Right lobe of liver (tissue), 6 donors: Measurements from ENCODE around the gene MLLT1. TPM values are rescaled to one million over a fixed set of nuclear protein-coding genes. Genes with fewer than 3 reads are reported as not detected.

Experiments
- ATAC-seq, 4 donors: fragments of 200-7000 bp; cut with Tn5 transposase; one replicate each; pipeline ENCODE4 v1.9.1; 2020; ENCODE audit warnings: mild to moderate bottlenecking in 4 of 4, moderate library complexity in 4 of 4
- DNase-seq, 3 donors: peaks; one replicate each; pipeline ENCODE4 v3.0.0-alpha.2; 2020
- H3K27ac ChIP-seq, 3 donors: fragments of 200-600 bp; one replicate each; pipeline ENCODE4 v1.8.0; 2022
- H3K27me3 ChIP-seq, 2 donors: fragments of 200-600 bp; one replicate each; pipeline ENCODE4 v1.8.0; 2022
- H3K36me3 ChIP-seq, 4 donors: fragments of 200-600 bp; sonication (generic) in 1 of 4; one replicate each; pipeline versions ENCODE4 v1.5.1 to v1.8.0; 2017 to 2022; ENCODE audit warnings: control low read depth in 1 of 4
- H3K4me1 ChIP-seq, 4 donors: fragments of 200-600 bp; sonication (generic) in 1 of 4; one replicate each; pipeline versions ENCODE4 v1.5.1 to v1.8.0; 2017 to 2022; ENCODE audit warnings: control low read depth in 1 of 4
- H3K4me3 ChIP-seq, 3 donors: fragments of 200-600 bp; one replicate each; pipeline ENCODE4 v1.8.0; 2022
- H3K9me3 ChIP-seq, 4 donors: fragments of 200-600 bp; sonication (generic) in 1 of 4; one replicate each; pipeline versions ENCODE4 v1.5.1 to v1.8.0; 2017 to 2022; ENCODE audit warnings: control low read depth in 1 of 4
- POLR2A ChIP-seq: fragments of 450-650 bp; IDR thresholded peaks from one replicate; pipeline ENCODE4 v1.6.1; 2017; ENCODE audit warnings: antibody characterized with exemption, mild to moderate bottlenecking
- WGBS: methylation state at CpG from one replicate; pipeline ENCODE4 v1.1.6; 2018; ENCODE audit warnings: low coverage, low lambda C conversion rate; ENCODE audit not compliant: insufficient coverage; ENCODE audit errors: missing lambda C conversion rate; 5-methylcytosine and 5-hydroxymethylcytosine counted together
- intact Hi-C, 2 donors: fragments of 100-400 bp; cut with DNase I; formaldehyde crosslinking; loops; one replicate each; pipeline versions ENCODE4 v1.11.2 to v1.14.1; 2022
- total RNA-seq, 6 experiments: library from RNA; depleted of rRNA in 2 of 6; stranded (reverse); fragments of >200 nt in 2 of 6; fragmentation: NEBNext Ultra II Directional in 3 of 6; extraction: Animal tissue kit (Norgen Biotek cat#: 25700) in 3 of 6; gene quantifications; one replicate each; pipeline versions ENCODE4 v1.1.0 to v1.2.4, GENCODE V29; 2016 to 2023
- TF ChIP-seq, protein P1 (sequence below), 4 donors: fragments of 200-600 bp in 3 of 4; fragments of 450-650 bp in 1 of 4; IDR thresholded peaks; one replicate each; pipeline versions ENCODE4 v1.5.1 to v1.8.0; 2016 to 2022; ENCODE audit warnings: antibody characterized with exemption in 4 of 4, mild to moderate bottlenecking in 2 of 4
- donor health status: DM: no; HTN: yes; CAD: no.
- donor health status: DM: no; HTN: no; CAD: no.
- donor health status: DM: no; HTN: no; CAD: no.
- donor health status: DM: no; HTN: yes; CAD: no.
- donor health status: DM: no; HTN: yes; CAD: no.

MLLT1 gene
- total RNA-seq, 6 experiments from 2014 or later, result 11.3 to 24.3 (median 15.3) TPM

GRCh38 chr19:6219586-6220290, 60.0 kb downstream of the MLLT1 start:
- Histone ChIP-seq H3K36me3 (peaks cover 0 to 8% (median 5%) of the 10 kb centered on the region in 4 donors), H3K4me1 (peaks cover 0 to 18% (median 4%) of the 10 kb centered on the region in 4 donors), H3K27ac (no peak overlapping the region), H3K4me3 (no peak overlapping the region), H3K27me3 (no peaks in the 10 kb centered on the region), H3K9me3 (no peaks in the 10 kb centered on the region)
- ATAC-seq (no peak), DNase-seq (peak in 1 of 3 donors; percentile 33)
- intact Hi-C loops, result loop anchor here (5.0 to 10.0 kb wide), 2 partner anchors 45 to 78 kb away; no protein-coding TSS in a partner anchor
- TF ChIP-seq, protein P1, sequence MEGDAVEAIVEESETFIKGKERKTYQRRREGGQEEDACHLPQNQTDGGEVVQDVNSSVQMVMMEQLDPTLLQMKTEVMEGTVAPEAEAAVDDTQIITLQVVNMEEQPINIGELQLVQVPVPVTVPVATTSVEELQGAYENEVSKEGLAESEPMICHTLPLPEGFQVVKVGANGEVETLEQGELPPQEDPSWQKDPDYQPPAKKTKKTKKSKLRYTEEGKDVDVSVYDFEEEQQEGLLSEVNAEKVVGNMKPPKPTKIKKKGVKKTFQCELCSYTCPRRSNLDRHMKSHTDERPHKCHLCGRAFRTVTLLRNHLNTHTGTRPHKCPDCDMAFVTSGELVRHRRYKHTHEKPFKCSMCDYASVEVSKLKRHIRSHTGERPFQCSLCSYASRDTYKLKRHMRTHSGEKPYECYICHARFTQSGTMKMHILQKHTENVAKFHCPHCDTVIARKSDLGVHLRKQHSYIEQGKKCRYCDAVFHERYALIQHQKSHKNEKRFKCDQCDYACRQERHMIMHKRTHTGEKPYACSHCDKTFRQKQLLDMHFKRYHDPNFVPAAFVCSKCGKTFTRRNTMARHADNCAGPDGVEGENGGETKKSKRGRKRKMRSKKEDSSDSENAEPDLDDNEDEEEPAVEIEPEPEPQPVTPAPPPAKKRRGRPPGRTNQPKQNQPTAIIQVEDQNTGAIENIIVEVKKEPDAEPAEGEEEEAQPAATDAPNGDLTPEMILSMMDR (IDR thresholded peaks at IDR 0.05), result no peak
- TF ChIP-seq POLR2A, result no peak
- 23% methylated on average over 4 of the region's 24 CpGs for WGBS

DNA sequence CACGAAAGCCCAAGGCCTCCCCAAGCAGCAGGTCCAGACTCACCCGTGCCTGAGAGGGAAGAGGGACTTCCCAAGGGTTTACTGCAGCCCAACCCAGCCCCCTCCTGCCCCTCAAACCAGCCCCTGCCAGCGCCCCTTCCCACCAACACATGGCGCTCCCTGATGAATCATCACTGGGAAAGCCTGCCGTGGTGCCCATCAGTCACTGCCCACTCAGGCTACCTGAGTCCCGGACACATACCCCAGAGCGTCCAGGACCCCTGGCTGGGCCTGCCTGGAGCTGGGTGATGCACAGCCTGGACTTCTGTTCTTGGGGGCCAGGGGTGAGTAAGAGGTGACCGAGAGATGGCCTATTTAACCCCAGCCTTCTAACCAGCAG, 60.6 kb downstream of the MLLT1 start:
- peaks cover 0 to 18% (median 4%) of the 10 kb centered on the region in 4 donors for H3K4me1 ChIP-seq
- WGBS, result no CpG with 5 or more reads among the region's 8 CpGs
- H3K4me3 ChIP-seq, result no peak overlapping the region
- H3K36me3 ChIP-seq, result peaks cover 0 to 8% (median 5%) of the 10 kb centered on the region in 4 donors
- peak in 1 of 4 donors; percentile 1 for ATAC-seq
- intact Hi-C loops, result loop anchor here (5.0 to 10.0 kb wide), 2 partner anchors 46 to 78 kb away; no protein-coding TSS in a partner anchor
- DNase-seq, result peak in 1 of 3 donors; percentile 28
- H3K27me3 ChIP-seq, result no peaks in the 10 kb centered on the region
- no peaks in the 10 kb centered on the region for H3K9me3 ChIP-seq
- TF ChIP-seq, protein P1 (IDR thresholded peaks at IDR 0.05), result no peak
- no peak for TF ChIP-seq POLR2A
- no peak overlapping the region for H3K27ac ChIP-seq

DNA sequence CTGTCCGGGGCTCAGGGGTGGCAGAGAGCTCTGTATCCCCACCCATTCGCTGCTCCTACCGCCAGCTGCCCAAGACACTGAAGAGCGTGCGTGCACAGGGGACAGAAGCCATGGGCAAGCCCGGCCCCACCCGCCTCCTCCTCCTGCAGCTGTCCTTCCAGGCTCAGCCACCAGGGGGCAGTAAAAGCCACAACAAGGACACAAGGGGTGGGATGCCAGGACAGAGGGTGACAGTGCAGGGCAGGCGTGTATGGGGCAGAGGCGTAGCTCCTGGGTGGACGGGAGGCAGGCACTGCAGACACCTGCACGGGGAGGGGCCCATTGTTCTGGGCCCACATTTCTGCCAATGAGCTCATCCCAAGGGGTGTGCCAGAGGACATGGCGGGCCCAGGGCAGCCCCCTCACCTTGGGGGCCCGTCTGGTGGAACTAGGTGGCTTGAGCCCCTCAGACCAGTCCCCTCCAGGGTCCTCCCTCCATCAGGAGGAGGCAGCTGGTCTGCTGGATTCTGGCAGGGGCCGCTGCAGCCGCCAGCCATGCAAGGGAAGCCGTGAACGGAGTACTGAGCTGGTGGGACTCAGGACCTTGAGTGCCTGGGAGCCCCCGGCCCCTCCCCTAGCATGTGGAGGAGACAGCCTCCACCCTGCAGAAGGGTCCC, 61.2 kb downstream of the MLLT1 start:
- no peak overlapping the region for H3K4me3 ChIP-seq
- peaks cover 0 to 8% (median 4%) of the 10 kb centered on the region in 4 donors for H3K36me3 ChIP-seq
- no CpG with 5 or more reads among the region's 18 CpGs for WGBS
- peaks cover 0 to 18% (median 4%) of the 10 kb centered on the region in 4 donors for H3K4me1 ChIP-seq
- no peak overlapping the region for H3K27ac ChIP-seq
- ATAC-seq (peak; percentile 77 to 89 (median 80)), DNase-seq (peak; percentile 90)
- no peaks in the 10 kb centered on the region for H3K9me3 ChIP-seq
- intact Hi-C loops, result loop anchor here (5.0 to 10.0 kb wide), 2 partner anchors 46 to 79 kb away; no protein-coding TSS in a partner anchor
- TF ChIP-seq, protein P1 (IDR thresholded peaks at IDR 0.05), result peak; percentile 95 to 99 (median 97)
- no peak for TF ChIP-seq POLR2A
- H3K27me3 ChIP-seq, result no peaks in the 10 kb centered on the region

- Histone ChIP-seq H3K36me3 (peaks cover 0 to 10% (median 4%) of the 10 kb centered on the region in 4 donors), H3K4me3 (no peak overlapping the region), H3K27me3 (no peaks in the 10 kb centered on the region), H3K27ac (no peak overlapping the region), H3K4me1 (peaks cover 0 to 18% (median 4%) of the 10 kb centered on the region in 4 donors), H3K9me3 (no peaks in the 10 kb centered on the region)
- ATAC-seq (no peak), DNase-seq (peak in 2 of 3 donors; percentile 22 to 53)
- TF ChIP-seq POLR2A, result no peak
- TF ChIP-seq, protein P1 (IDR thresholded peaks at IDR 0.05), result no peak
- WGBS, result 80% methylated on average over 1 of the region's 17 CpGs
- intact Hi-C loops, result loop anchor here (5.0 to 10.0 kb wide), 2 partner anchors 47 to 79 kb away; no protein-coding TSS in a partner anchor
Observed at GRCh38 chr19:6217752-6218334, 61.9 kb downstream of the MLLT1 start.
